Gastrocnemius medialis (tissue), 4 donors: Measurements from ENCODE around the gene ZBBX. TPM values are rescaled to one million over a fixed set of nuclear protein-coding genes. Genes with fewer than 3 reads are reported as not detected.

ENCODE experiments used
- ATAC-seq, 2 donors: fragments of 150-250 bp; one replicate each; pipeline ENCODE4 v1.9.1; 2016
- DNase-seq, 2 donors: peaks; one replicate each; pipeline ENCODE4 v3.0.0-alpha.2; 2019
- H3K27ac ChIP-seq, 4 donors: fragments of 200-600 bp; sonication (generic); 1 replicate in 1 of 4; 2 replicates in 3 of 4; pipeline ENCODE4 v1.5.1; 2016 to 2018; ENCODE audit warnings: mild to moderate bottlenecking in 2 of 4, moderate library complexity in 1 of 4
- H3K27me3 ChIP-seq, 3 donors: fragments of 200-600 bp; sonication (generic) in 2 of 3; 1 replicate in 1 of 3; 2 replicates in 2 of 3; pipeline versions ENCODE4 v1.5.1 to v1.6.0; 2016 to 2019; ENCODE audit warnings: mild to moderate bottlenecking in 1 of 3, moderate library complexity in 1 of 3
- H3K36me3 ChIP-seq, 2 donors: fragments of 200-600 bp; sonication (generic) in 1 of 2; one replicate each; pipeline ENCODE4 v1.5.1; 2017 to 2018
- H3K4me1 ChIP-seq, 2 donors: fragments of 200-600 bp; sonication (generic) in 1 of 2; one replicate each; pipeline ENCODE4 v1.5.1; 2016 to 2017; ENCODE audit warnings: mild to moderate bottlenecking in 2 of 2
- H3K4me3 ChIP-seq, 4 donors: fragments of 200-600 bp; sonication (generic) in 3 of 4; 1 replicate in 1 of 4; 2 replicates in 3 of 4; pipeline ENCODE4 v1.5.1; 2016 to 2019; ENCODE audit warnings: mild to moderate bottlenecking in 2 of 4
- H3K9me3 ChIP-seq, 3 donors: fragments of 200-600 bp; sonication (generic) in 2 of 3; 1 replicate in 1 of 3; 2 replicates in 2 of 3; pipeline ENCODE4 v1.5.1; 2016 to 2019
- POLR2A ChIP-seq, 2 donors: fragments of 450-650 bp; IDR thresholded peaks; one replicate each; pipeline ENCODE4 v1.6.1; 2017; ENCODE audit warnings: antibody characterized with exemption in 2 of 2, mild to moderate bottlenecking in 2 of 2, moderate library complexity in 2 of 2
- in situ Hi-C, 4 donors: fragments of 200-750 bp; cut with MboI; loops; one replicate each; pipeline versions ENCODE4 v1.15.0 to v1.8.0; 2017; ENCODE audit warnings: low sequenced_read_pairs in 4 of 4
- intact Hi-C: fragments of 100-400 bp; cut with DNase I; formaldehyde crosslinking; loops from one replicate; pipeline ENCODE4 v1.15.1; 2023; ENCODE audit warnings: low total_unique reads
- total RNA-seq, 4 donors: library from RNA; depleted of rRNA; stranded (reverse); fragments of >200 nt; gene quantifications; one replicate each; pipeline versions ENCODE4 v1.1.0 to v1.2.3, GENCODE V29; 2016
- TF ChIP-seq, protein P1 (sequence below), 5 experiments: fragments of 450-650 bp in 3 of 5; fragments of 200-600 bp in 2 of 5; sonication (generic) in 2 of 5; IDR thresholded peaks in 4 of 5; conservative IDR thresholded peaks in 1 of 5; 1 replicate in 4 of 5; 2 replicates in 1 of 5; pipeline ENCODE4 v1.5.1; 2016 to 2019; ENCODE audit warnings: antibody characterized with exemption in 5 of 5, mild to moderate bottlenecking in 3 of 5, moderate library complexity in 3 of 5

The ZBBX gene
- total RNA-seq, 4 donors from 2014 or later, result not detected

DNA sequence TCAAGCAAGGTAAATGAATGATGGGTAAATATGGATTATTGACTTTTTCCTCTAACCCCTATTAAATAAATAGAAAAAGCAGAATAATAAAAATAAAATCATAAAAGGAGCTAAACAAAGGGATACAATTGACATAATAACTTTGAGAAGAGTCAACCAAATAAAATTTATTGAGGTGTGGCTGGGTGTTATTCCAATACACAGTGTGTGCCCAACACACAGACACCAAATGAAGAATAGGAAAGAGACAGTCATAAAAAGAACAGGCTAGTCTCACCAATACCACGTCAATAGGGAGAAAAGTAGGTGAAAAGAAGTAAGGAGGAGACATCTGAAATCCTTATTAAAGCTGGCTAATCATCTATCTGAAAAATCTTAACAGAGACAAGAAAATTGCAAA is 127.1 kb downstream of the ZBBX start:
- H3K27ac ChIP-seq, result no peak overlapping the region
- no peaks in the 10 kb centered on the region for H3K9me3 ChIP-seq
- TF ChIP-seq, protein P1, sequence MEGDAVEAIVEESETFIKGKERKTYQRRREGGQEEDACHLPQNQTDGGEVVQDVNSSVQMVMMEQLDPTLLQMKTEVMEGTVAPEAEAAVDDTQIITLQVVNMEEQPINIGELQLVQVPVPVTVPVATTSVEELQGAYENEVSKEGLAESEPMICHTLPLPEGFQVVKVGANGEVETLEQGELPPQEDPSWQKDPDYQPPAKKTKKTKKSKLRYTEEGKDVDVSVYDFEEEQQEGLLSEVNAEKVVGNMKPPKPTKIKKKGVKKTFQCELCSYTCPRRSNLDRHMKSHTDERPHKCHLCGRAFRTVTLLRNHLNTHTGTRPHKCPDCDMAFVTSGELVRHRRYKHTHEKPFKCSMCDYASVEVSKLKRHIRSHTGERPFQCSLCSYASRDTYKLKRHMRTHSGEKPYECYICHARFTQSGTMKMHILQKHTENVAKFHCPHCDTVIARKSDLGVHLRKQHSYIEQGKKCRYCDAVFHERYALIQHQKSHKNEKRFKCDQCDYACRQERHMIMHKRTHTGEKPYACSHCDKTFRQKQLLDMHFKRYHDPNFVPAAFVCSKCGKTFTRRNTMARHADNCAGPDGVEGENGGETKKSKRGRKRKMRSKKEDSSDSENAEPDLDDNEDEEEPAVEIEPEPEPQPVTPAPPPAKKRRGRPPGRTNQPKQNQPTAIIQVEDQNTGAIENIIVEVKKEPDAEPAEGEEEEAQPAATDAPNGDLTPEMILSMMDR (IDR thresholded peaks at IDR 0.05 in 4 of 5, conservative IDR thresholded peaks at IDR 0.05 in 1 of 5), result no peak
- no peak for TF ChIP-seq POLR2A (IDR thresholded peaks at IDR 0.05)
- ATAC-seq (no peak), DNase-seq (no peak)
- no peaks in the 10 kb centered on the region for H3K4me1 ChIP-seq
- intact Hi-C loops, result no loop called here
- H3K4me3 ChIP-seq, result no peak overlapping the region
- H3K36me3 ChIP-seq, result no peaks in the 10 kb centered on the region
- in situ Hi-C loops, result no loop called here
- no peaks in the 10 kb centered on the region for H3K27me3 ChIP-seq

DNA sequence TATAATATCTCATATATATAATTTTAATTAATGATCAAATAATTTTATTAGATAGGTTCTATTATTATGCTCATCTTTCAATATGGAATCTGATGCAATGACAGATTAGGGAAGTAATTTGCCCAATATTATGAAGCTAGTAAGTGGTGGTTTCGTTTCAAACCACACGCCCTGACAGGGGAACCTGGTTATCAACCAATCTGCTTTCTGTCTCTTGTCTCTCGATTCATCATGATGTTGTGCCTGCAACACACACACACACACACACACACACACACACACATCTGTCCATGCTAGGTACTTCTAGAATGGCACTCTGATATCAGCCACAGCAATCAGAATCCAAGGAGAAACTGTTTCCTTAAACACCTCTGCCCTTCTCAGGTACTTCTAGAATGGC is 128.4 kb downstream of the ZBBX start:
- DNase-seq (no peak), ATAC-seq (no peak)
- H3K27me3 ChIP-seq, result no peaks in the 10 kb centered on the region
- TF ChIP-seq POLR2A (IDR thresholded peaks at IDR 0.05), result no peak
- TF ChIP-seq, protein P1 (IDR thresholded peaks at IDR 0.05 in 4 of 5, conservative IDR thresholded peaks at IDR 0.05 in 1 of 5), result no peak
- in situ Hi-C loops (no loop called here), intact Hi-C loops (no loop called here)
- no peaks in the 10 kb centered on the region for H3K4me1 ChIP-seq
- H3K4me3 ChIP-seq, result no peak overlapping the region
- H3K27ac ChIP-seq, result no peak overlapping the region
- H3K9me3 ChIP-seq, result no peaks in the 10 kb centered on the region
- H3K36me3 ChIP-seq, result no peaks in the 10 kb centered on the region

DNA sequence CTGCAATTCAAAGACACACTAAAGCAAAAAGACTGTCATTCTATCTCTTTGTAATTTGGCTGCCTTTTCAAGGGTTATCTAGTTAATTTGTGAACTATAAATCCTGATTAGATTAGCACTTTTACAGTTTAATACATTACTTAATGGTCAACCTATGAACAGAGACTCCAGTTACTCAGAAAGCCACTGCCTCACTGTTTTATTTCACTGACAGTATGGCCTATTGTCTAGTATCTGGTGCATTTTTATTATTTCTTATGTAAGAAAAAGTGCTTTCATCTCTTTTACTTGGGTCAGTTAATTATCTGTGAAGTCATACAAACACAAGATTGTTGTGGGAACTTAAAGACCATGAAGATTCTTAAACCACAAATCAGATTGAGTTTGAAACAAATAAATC is 133.8 kb downstream of the ZBBX start:
- Histone ChIP-seq H3K27me3 (no peaks in the 10 kb centered on the region), H3K4me3 (no peak overlapping the region), H3K36me3 (no peaks in the 10 kb centered on the region), H3K27ac (no peak overlapping the region), H3K9me3 (no peaks in the 10 kb centered on the region), H3K4me1 (no peaks in the 10 kb centered on the region)
- in situ Hi-C loops (no loop called here), intact Hi-C loops (no loop called here)
- ATAC-seq (no peak), DNase-seq (no peak)
- TF ChIP-seq POLR2A (IDR thresholded peaks at IDR 0.05), result no peak
- TF ChIP-seq, protein P1 (IDR thresholded peaks at IDR 0.05 in 4 of 5, conservative IDR thresholded peaks at IDR 0.05 in 1 of 5), result no peak

DNA sequence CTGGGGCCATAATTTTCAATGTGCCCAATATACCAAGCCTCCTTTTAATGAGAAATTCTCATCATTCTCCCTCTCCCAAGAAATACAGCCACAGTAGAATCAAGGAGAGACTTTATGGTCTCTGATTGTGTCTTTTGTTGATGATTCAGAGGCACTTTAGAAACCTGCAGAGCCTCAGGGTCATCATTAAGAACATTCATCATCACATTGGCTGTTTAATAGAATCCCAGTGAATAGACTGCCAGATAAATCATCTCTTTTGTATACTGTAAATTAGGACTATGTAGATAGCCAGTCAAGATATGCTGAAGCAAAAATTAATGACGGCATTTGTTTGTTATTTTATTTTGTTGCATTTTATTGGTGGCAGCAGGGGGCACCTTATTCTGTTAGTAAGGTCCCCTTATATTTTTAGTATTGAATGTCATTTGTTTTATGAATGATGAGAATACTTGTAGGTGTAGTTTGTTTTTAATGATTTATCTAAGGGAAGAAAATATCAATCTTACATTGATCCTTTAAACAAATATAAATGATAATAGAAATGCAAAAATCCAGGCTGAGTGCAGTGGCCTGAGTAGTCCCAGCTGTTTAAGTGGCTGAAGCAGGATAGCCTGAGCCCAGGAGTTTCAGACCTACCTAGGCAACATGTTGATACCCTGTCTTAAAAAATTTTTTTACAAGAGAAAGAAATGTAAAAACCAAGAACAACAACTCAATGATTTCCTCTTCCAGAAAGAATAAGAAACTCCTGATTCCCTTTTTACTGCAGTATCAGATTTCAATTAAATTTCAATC is 138.8 kb downstream of the ZBBX start:
- Histone ChIP-seq H3K9me3 (no peaks in the 10 kb centered on the region), H3K36me3 (no peaks in the 10 kb centered on the region), H3K4me3 (no peak overlapping the region), H3K27me3 (no peaks in the 10 kb centered on the region), H3K4me1 (no peaks in the 10 kb centered on the region), H3K27ac (no peak overlapping the region)
- ATAC-seq, result no peak
- no peak for TF ChIP-seq POLR2A (IDR thresholded peaks at IDR 0.05)
- TF ChIP-seq, protein P1 (IDR thresholded peaks at IDR 0.05 in 4 of 5, conservative IDR thresholded peaks at IDR 0.05 in 1 of 5), result no peak
- no peak for DNase-seq
- in situ Hi-C loops, result no loop called here
- intact Hi-C loops, result no loop called here

DNA sequence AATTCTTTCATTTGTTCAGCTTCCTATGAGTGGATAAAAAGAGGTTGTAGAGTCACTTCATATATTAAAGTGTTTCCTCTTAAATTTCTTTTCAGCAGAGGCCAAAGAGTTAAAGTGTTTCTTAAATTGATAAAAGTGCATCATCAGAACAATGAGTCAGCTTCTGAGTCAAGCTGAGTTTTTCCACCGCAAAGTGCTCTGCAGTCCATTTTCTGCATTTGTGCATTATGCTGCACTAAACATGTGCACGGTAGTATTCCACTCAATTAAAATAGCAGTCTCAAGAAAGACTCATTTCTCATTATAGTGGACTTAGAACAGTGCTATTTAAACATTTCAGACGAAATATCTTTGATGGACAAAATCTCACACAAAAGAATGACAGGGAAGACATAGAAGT is 152.0 kb downstream of the ZBBX start:
- DNase-seq (no peak), ATAC-seq (no peak)
- Histone ChIP-seq H3K4me1 (no peaks in the 10 kb centered on the region), H3K4me3 (no peak overlapping the region), H3K27ac (no peak overlapping the region), H3K9me3 (no peaks in the 10 kb centered on the region), H3K36me3 (no peaks in the 10 kb centered on the region), H3K27me3 (no peaks in the 10 kb centered on the region)
- intact Hi-C loops (no loop called here), in situ Hi-C loops (no loop called here)
- TF ChIP-seq POLR2A (IDR thresholded peaks at IDR 0.05), result no peak
- TF ChIP-seq, protein P1 (IDR thresholded peaks at IDR 0.05 in 4 of 5, conservative IDR thresholded peaks at IDR 0.05 in 1 of 5), result no peak
